Neutrophil (primary cell): Measurements from ENCODE around the gene CYSRT1.
A peak's percentile ranks its signal among the peaks of the same experiment; 100 is the strongest.

ENCODE experiments used
- H3K27ac ChIP-seq: fragments of 200-600 bp; sonication (generic); 2 replicates; pipeline ENCODE4 v1.5.1; 2016; ENCODE audit warnings: mild to moderate bottlenecking, moderate library complexity
- H3K27me3 ChIP-seq: fragments of 200-600 bp; sonication (generic); 2 replicates; pipeline ENCODE4 v1.6.0; 2016; ENCODE audit warnings: mild to moderate bottlenecking
- H3K36me3 ChIP-seq: fragments of 200-600 bp; sonication (generic); 2 replicates; pipeline ENCODE4 v1.5.1; 2017
- H3K4me1 ChIP-seq, 2 experiments: fragments of 200-600 bp in 1 of 2; sonication (generic) in 1 of 2; 1 replicate in 1 of 2; 2 replicates in 1 of 2; pipeline versions ENCODE4 v1.5.1 to v1.6.1; 2013 to 2016; ENCODE audit warnings: low read depth in 1 of 2, low read length in 1 of 2, mild to moderate bottlenecking in 1 of 2, moderate library complexity in 1 of 2; ENCODE audit not compliant: control insufficient read depth in 1 of 2, insufficient read depth in 1 of 2
- H3K4me3 ChIP-seq, 2 experiments: fragments of 200-600 bp in 1 of 2; sonication (generic) in 1 of 2; 1 replicate in 1 of 2; 2 replicates in 1 of 2; pipeline ENCODE4 v1.5.1; 2013 to 2016; ENCODE audit warnings: low read depth in 1 of 2, low read length in 1 of 2, mild to moderate bottlenecking in 1 of 2, moderate library complexity in 1 of 2
- H3K9me3 ChIP-seq: fragments of 200-600 bp; sonication (generic); 2 replicates; pipeline ENCODE4 v1.5.1; 2016
- CTCF ChIP-seq: fragments of 200-600 bp; sonication (generic); IDR thresholded peaks from 2 replicates; pipeline ENCODE4 v1.5.1; 2016; ENCODE audit warnings: antibody characterized with exemption

CYSRT1 gene

GRCh38 chr9:137183980-137184595, 40.9 kb upstream of the CYSRT1 start:
- Histone ChIP-seq H3K27ac (no peak overlapping the region), H3K4me1 (peaks cover 21 to 22% of the 10 kb centered on the region in 2 experiments), H3K4me3 (no peak overlapping the region), H3K36me3 (peaks cover 83% of the 10 kb centered on the region), H3K9me3 (no peaks in the 10 kb centered on the region), H3K27me3 (no peaks in the 10 kb centered on the region)
- no peak for TF ChIP-seq CTCF

- no peak overlapping the region for H3K27ac ChIP-seq
- no peak overlapping the region for H3K4me3 ChIP-seq
- TF ChIP-seq CTCF: no peak
- peaks cover 77% of the 10 kb centered on the region for H3K36me3 ChIP-seq
- H3K9me3 ChIP-seq: no peaks in the 10 kb centered on the region
- peaks cover 30 to 32% of the 10 kb centered on the region in 2 experiments for H3K4me1 ChIP-seq
- H3K27me3 ChIP-seq: no peaks in the 10 kb centered on the region
Measured at GRCh38 chr9:137184881-137185660, 39.9 kb upstream of the CYSRT1 start.

GRCh38 chr9:137185921-137186320, 39.1 kb upstream of the CYSRT1 start:
- Histone ChIP-seq H3K27ac (no peak overlapping the region), H3K4me3 (no peak overlapping the region), H3K4me1 (peaks cover 34% of the 10 kb centered on the region in 2 experiments), H3K36me3 (peaks cover 77% of the 10 kb centered on the region), H3K27me3 (no peaks in the 10 kb centered on the region), H3K9me3 (no peaks in the 10 kb centered on the region)
- TF ChIP-seq CTCF: no peak

GRCh38 chr9:137186385-137186784, 38.6 kb upstream of the CYSRT1 start:
- TF ChIP-seq CTCF: no peak
- H3K27me3 ChIP-seq: no peaks in the 10 kb centered on the region
- H3K27ac ChIP-seq: no peak overlapping the region
- peaks cover 34% of the 10 kb centered on the region in 2 experiments for H3K4me1 ChIP-seq
- H3K9me3 ChIP-seq: no peaks in the 10 kb centered on the region
- no peak overlapping the region for H3K4me3 ChIP-seq
- peaks cover 77% of the 10 kb centered on the region for H3K36me3 ChIP-seq

- H3K9me3 ChIP-seq: no peaks in the 10 kb centered on the region
- H3K4me1 ChIP-seq: peaks cover 34% of the 10 kb centered on the region in 2 experiments
- no peak for TF ChIP-seq CTCF
- no peaks in the 10 kb centered on the region for H3K27me3 ChIP-seq
- H3K27ac ChIP-seq: peak overlapping the region; percentile 98
- H3K4me3 ChIP-seq: peak overlapping the region; percentile 81 to 97
- H3K36me3 ChIP-seq: peaks cover 67% of the 10 kb centered on the region
Measured at GRCh38 chr9:137187386-137187785, 37.6 kb upstream of the CYSRT1 start.
